Gastroesophageal sphincter (tissue), 4 donors: Measurements from ENCODE around the gene ZNF761. TPM values are rescaled to one million over a fixed set of nuclear protein-coding genes. Genes with fewer than 3 reads are reported as not detected.
"Not testable (repeated sequence)": the region's sequence is repeated elsewhere in the genome, so short reads cannot be mapped to it uniquely, and the experiment has no call there.

ENCODE experiments used
- ATAC-seq: fragments of 150-250 bp; one replicate; pipeline ENCODE4 v1.9.1; 2016; ENCODE audit warnings: mild to moderate bottlenecking, moderate library complexity
- H3K27ac ChIP-seq, 4 donors: fragments of 200-600 bp; sonication (generic) in 3 of 4; 1 replicate in 3 of 4; 2 replicates in 1 of 4; pipeline ENCODE4 v1.5.1; 2016 to 2019
- H3K27me3 ChIP-seq: fragments of 200-600 bp; sonication (generic); one replicate; pipeline ENCODE4 v1.5.1; 2019
- H3K36me3 ChIP-seq, 2 donors: fragments of 200-600 bp; sonication (generic); one replicate each; pipeline ENCODE4 v1.5.1; 2019; ENCODE audit warnings: control low read depth in 1 of 2
- H3K4me1 ChIP-seq, 3 donors: fragments of 200-600 bp; sonication (generic); 1 replicate in 2 of 3; 2 replicates in 1 of 3; pipeline ENCODE4 v1.5.1; 2016 to 2019; ENCODE audit warnings: control low read depth in 2 of 3
- H3K4me3 ChIP-seq, 2 donors: fragments of 200-600 bp; sonication (generic); one replicate each; pipeline ENCODE4 v1.5.1; 2019; ENCODE audit warnings: mild to moderate bottlenecking in 1 of 2, moderate library complexity in 1 of 2
- H3K9me3 ChIP-seq, 3 donors: fragments of 200-600 bp; sonication (generic); one replicate each; pipeline ENCODE4 v1.5.1; 2017 to 2019; ENCODE audit warnings: control low read depth in 2 of 3
- CTCF ChIP-seq, 4 experiments: fragments of 200-600 bp in 2 of 4; fragments of 450-650 bp in 2 of 4; sonication (generic) in 1 of 4; IDR thresholded peaks; one replicate each; pipeline ENCODE4 v1.5.1; 2017 to 2019; ENCODE audit warnings: antibody characterized with exemption in 4 of 4, mild to moderate bottlenecking in 2 of 4, moderate library complexity in 2 of 4
- EP300 ChIP-seq: sonication (generic); formaldehyde crosslinking; IDR thresholded peaks from one replicate; pipeline ENCODE4 v1.6.1; 2017; ENCODE audit warnings: antibody characterized with exemption, mild to moderate bottlenecking
- POLR2A ChIP-seq, 2 donors: fragments of 450-650 bp; IDR thresholded peaks; one replicate each; pipeline ENCODE4 v1.6.1; 2017; ENCODE audit warnings: antibody characterized with exemption in 2 of 2, mild to moderate bottlenecking in 2 of 2, moderate library complexity in 1 of 2
- POLR2AphosphoS5 ChIP-seq: sonication (generic); formaldehyde crosslinking; IDR thresholded peaks from one replicate; pipeline ENCODE4 v1.6.1; 2017; ENCODE audit warnings: antibody characterized with exemption
- WGBS, 2 donors: methylation state at CpG; one replicate each; pipeline ENCODE4 v1.1.5; 2018; ENCODE audit warnings: low coverage in 1 of 2; 5-methylcytosine and 5-hydroxymethylcytosine counted together
- total RNA-seq, 4 donors: library from RNA; depleted of rRNA; stranded (reverse); fragments of >200 nt; gene quantifications; one replicate each; pipeline ENCODE4 v1.1.0, GENCODE V29; 2016

Gene ZNF761
- total RNA-seq, 4 donors from 2014 or later: 7.5 to 12.8 (median 10.2) TPM

- Histone ChIP-seq H3K27ac (no peak overlapping the region), H3K4me1 (no peaks in the 10 kb centered on the region), H3K36me3 (peaks cover 0 to 88% of the 10 kb centered on the region in 2 donors), H3K4me3 (no peak overlapping the region), H3K9me3 (peaks cover 0 to 42% (median 2%) of the 10 kb centered on the region in 3 donors), H3K27me3 (no peaks in the 10 kb centered on the region)
- 75 to 80% methylated on average over 7 to 8 of the region's 8 CpGs for WGBS, 2 donors
- no peak for ATAC-seq
- TF ChIP-seq CTCF (IDR thresholded peaks at IDR 0.05) (no peak), EP300 (no peak), POLR2AphosphoS5 (no peak), POLR2A (IDR thresholded peaks at IDR 0.05) (no peak)
These were observed 53.5 kb downstream of the ZNF761 start for GRCh38 chr19:53485046-53486004.

DNA sequence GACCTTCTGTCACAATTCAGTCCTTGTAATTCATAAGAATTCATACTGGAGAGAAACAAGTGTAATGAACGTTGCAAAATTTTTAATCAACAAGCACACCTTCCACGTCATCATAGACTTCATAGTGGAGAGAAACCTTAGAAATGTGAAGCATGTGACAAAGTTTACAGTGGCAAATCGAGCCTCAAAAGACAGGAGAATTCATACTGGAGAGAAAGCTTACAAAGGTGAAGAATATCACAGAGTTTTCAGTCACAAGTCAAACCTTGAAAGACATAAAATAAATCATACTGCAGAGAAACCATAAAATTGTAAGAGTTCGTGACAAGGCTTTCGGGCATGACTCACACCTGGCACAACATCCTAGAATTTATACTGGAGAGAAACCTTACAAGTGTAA, 60.4 kb downstream of the ZNF761 start:
- no peak for TF ChIP-seq CTCF (IDR thresholded peaks at IDR 0.05)
- no peak for TF ChIP-seq POLR2AphosphoS5
- no peak for TF ChIP-seq POLR2A (IDR thresholded peaks at IDR 0.05)
- no peak for TF ChIP-seq EP300
- 84 to 98% methylated on average over 5 of the region's 5 CpGs for WGBS, 2 donors
- Histone ChIP-seq H3K4me3 (no peak overlapping the region), H3K4me1 (no peaks in the 10 kb centered on the region), H3K27ac (no peak overlapping the region), H3K27me3 (no peaks in the 10 kb centered on the region), H3K36me3 (peaks cover 0 to 71% of the 10 kb centered on the region in 2 donors), H3K9me3 (peaks cover 0 to 75% (median 0%) of the 10 kb centered on the region in 3 donors)
- ATAC-seq: no peak

- H3K4me3 ChIP-seq, H3K27ac ChIP-seq, H3K4me1 ChIP-seq, H3K27me3 ChIP-seq, ATAC-seq: not testable (repeated sequence)
- Histone ChIP-seq H3K36me3 (peaks cover 0 to 18% of the 10 kb centered on the region in 2 donors), H3K9me3 (peaks cover 0 to 34% (median 0%) of the 10 kb centered on the region in 3 donors)
- WGBS, 2 donors: 30 to 47% methylated on average over 2 to 11 of the region's 11 CpGs
These were observed 65.7 kb downstream of the ZNF761 start for GRCh38 chr19:53497311-53498023.

DNA sequence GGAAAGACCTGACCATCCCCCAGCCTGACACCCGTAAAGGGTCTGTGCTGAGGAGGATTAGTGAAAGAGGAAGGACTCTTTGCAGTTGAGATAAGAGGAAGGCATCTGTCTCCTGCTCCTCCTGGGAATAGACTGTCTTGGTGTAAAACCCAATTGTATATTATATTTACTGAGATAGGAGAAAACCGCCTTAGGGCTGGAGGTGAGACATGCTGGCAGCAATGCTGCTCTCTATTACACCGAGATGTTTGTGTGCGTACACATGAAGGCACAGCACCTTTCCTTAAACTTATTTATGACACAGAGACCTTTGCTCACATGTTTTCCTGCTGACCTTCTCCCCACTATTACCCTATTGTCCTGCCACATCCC, 66.2 kb downstream of the ZNF761 start:
- H3K36me3 ChIP-seq: peaks cover 0 to 15% of the 10 kb centered on the region in 2 donors
- not testable (repeated sequence) for H3K27me3 ChIP-seq, H3K4me1 ChIP-seq, H3K4me3 ChIP-seq, H3K27ac ChIP-seq, ATAC-seq
- 44 to 70% methylated on average over 4 of the region's 4 CpGs for WGBS, 2 donors
- peaks cover 0 to 28% (median 0%) of the 10 kb centered on the region in 3 donors for H3K9me3 ChIP-seq

- 24 to 42% methylated on average over 7 of the region's 7 CpGs for WGBS, 2 donors
- Histone ChIP-seq H3K27me3 (peaks cover 12% of the 10 kb centered on the region), H3K4me1 (peaks cover 0 to 22% (median 0%) of the 10 kb centered on the region in 3 donors)
- not testable (repeated sequence) for H3K9me3 ChIP-seq, H3K27ac ChIP-seq, H3K36me3 ChIP-seq, H3K4me3 ChIP-seq, ATAC-seq
These were observed 71.4 kb downstream of the ZNF761 start for GRCh38 chr19:53503151-53503550.

GRCh38 chr19:53503671-53504364, 72.0 kb downstream of the ZNF761 start:
- WGBS, 2 donors: 0% methylated on average over 1 of the region's 14 CpGs; no CpG with 5 or more reads in 1 of the 2 donors
- Histone ChIP-seq H3K27ac (peak overlapping the region in 1 of 4 donors; percentile 73), H3K4me1 (peaks cover 0 to 22% (median 0%) of the 10 kb centered on the region in 3 donors), H3K4me3 (peak overlapping the region in 1 of 2 donors; percentile 42), H3K27me3 (peaks cover 19% of the 10 kb centered on the region)
- not testable (repeated sequence) for H3K9me3 ChIP-seq, H3K36me3 ChIP-seq
- TF ChIP-seq CTCF (IDR thresholded peaks at IDR 0.05): peak in 1 of 4 experiments; percentile 23
- peak; percentile 29 for ATAC-seq
